SW480 (cell line): ENCODE measurements around the gene KRTAP10-3.
"Not testable (repeated sequence)": the region's sequence is repeated elsewhere in the genome, so short reads cannot be mapped to it uniquely, and the experiment has no call there.

Experiments
- DNase-seq: peaks from one replicate; pipeline ENCODE4 v3.0.0-alpha.2; 2016; ENCODE audit warnings: low spot score

The KRTAP10-3 gene, protein sequence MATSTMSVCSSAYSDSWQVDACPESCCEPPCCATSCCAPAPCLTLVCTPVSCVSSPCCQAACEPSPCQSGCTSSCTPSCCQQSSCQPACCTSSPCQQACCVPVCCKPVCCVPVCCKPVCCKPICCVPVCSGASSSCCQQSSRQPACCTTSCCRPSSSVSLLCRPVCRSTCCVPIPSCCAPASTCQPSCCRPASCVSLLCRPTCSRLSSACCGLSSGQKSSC

DNA sequence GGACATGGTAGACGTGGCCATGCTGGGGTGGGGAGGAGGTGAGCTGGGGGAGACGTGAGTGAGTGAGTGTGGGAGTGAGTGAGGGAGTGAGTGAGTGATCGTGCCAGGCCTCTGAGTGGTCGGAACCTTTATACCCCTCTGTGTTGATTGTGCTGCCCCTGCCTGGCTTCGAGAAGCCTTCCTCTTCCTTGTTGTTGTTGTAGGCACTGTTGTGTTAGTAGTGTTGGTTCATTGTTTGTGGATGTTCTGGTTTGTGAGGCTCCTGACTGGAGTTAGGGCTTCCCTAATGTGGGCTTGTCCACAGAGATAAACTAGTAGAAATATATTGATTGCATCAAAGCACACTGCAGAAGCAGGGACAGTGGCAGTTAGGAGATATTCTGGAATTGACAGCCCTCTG, at the start of gene KRTAP10-3:
KRTAP10-3 (minus strand) TSS at position 101 of the 400 bp plus-strand sequence; CDS start at position 21, 80 bp downstream.
- no peak for DNase-seq

DNA sequence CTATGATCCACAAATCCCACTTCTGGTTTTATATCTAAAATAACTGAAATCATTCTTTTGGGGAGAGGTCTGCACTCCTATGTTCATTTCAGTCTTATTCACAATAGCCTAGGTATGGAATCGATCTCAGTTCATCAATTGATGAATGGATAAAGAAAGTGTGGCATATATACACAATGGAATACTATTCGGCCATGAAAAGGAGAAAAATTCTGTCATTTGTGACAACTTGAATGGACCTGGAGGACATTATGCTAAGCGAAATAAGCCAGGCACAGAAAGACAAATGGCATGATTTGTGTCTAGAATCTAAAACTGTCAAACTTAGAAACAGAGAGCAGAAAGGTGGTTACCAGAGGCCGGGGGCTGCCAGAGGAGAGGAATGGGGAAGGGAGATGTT, 47.9 kb upstream of the KRTAP10-3 start:
- DNase-seq = no peak

DNA sequence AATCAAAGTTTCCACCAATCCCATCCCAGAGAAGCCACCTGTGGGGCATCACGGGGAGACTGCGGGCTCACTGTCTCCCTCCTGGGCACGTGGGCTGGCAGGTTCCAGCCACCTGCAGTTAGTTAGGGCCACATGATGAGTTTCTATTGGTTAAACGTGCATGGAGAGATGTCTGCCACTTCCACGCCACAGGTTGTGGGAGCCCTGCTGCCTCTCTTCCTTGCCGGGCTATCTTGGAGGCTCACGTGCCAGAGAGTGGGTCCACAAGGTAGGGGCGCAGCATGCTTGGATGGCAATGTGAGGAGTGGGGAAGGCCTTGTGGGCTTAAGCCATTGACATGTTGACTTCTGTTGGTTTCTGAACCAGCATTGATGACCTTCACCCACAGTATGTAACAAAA, 45.3 kb upstream of the KRTAP10-3 start:
- no peak for DNase-seq

DNA sequence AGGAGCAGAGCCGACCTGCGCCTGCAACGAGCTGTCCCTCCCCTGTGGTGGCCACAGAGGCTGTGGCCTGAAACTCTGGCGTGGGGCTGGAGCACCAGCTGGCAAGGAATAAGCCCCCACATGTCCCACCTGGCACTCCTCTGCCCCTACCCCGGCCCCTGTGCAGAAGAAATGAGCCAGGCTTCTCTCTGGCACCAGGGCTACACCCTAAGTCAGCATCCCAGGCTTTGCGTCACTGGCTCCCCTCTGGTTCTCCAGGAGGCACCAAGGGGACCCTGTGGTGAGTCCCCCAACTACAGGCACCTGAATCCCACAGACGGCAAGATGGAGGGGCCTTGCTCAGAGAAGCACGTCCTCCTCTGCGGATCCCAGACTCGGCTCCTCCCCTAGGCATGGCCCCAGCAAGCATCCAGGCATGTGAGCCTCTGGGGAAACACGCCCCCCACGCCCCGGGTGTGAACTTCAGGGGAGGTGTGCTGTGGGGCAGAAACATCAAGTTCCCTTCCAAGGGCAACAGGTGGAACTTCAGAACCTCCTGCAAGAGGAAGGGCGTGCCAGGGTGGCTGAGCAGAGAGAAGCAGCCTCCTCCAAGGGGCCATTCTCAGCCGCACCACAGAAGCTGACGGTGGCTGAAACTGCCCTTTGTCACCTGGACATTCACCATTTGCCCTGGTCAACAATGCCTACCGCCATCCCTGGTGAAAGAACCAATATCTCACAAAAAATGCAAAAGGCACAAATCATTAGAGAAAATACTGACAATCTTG, 44.7 kb upstream of the KRTAP10-3 start:
- DNase-seq = no peak

DNA sequence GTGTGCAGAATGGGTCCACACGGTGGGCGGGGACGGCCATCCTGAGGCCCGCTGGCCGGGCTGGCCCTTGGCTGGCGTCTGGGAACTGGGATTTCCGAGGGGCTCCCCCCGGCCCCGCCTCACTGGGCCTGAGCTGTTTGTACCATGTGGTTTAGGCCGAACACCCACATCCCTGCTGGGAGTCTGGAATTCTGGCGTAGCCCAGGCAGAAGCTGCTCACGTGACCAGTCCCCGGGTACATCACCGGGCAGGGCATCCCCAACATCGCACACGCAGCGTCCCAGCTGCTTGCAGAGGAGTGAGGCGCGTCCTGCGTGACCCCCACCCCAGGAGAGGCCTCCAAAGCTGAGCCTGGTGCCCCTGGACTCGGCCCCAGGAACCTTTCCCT, 43.9 kb upstream of the KRTAP10-3 start:
- no peak for DNase-seq

DNA sequence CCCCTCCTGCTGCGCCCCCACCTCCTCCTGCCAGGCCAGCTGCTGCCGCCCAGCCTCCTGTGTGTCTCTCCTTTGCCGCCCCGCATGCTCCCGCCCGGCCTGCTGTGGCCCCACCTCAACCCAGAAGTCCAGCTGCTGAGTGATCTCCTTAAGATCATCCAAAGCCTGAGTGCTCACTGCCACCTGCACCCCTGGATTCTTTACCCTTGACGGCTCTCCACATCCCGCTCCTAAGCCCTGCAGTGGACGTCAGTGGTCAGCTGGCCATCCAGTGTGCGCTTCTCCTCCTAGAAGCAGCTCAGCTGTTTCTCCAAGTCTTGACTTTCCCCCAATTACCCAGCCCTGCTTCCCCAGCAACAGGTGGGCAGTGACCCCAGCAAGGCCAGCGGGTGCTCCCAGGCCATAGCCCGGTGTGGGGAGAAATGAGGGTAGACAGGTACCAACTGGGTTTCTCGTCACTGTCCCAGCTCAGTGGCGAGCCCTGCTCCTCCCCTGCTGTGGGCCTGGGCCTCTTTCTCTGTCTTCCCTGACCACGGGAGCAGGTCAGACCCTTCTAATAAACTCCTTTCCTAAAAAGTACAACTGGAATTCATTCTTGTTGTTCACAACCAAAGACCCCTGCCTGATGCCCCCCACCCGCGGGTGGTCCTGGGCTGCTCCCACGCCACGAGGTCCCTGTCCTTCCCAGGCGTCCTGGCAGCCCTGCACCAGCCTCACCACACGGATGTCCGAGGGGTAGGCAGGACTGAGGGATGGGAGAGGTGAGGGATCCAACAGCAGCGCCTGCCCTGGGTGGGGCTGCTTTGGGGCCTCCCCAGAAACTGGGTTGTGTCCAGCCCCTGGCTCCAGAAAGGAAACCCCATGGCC, 43.2 kb upstream of the KRTAP10-3 start:
- DNase-seq = no peak

DNA sequence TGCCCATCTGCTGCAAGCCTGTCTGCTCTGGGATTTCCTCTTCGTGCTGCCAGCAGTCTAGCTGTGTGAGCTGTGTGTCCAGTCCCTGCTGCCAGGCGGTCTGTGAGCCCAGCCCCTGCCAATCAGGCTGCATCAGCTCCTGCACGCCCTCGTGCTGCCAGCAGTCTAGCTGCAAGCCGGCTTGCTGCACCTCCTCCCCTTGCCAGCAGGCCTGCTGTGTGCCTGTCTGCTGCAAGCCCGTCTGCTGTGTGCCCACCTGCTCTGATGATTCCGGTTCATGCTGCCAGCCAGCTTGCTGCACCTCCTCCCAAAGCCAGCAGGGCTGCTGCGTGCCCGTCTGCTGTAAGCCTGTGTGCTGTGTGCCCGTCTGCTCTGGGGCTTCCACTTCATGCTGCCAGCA, 42.5 kb upstream of the KRTAP10-3 start:
- DNase-seq = not testable (repeated sequence)

DNA sequence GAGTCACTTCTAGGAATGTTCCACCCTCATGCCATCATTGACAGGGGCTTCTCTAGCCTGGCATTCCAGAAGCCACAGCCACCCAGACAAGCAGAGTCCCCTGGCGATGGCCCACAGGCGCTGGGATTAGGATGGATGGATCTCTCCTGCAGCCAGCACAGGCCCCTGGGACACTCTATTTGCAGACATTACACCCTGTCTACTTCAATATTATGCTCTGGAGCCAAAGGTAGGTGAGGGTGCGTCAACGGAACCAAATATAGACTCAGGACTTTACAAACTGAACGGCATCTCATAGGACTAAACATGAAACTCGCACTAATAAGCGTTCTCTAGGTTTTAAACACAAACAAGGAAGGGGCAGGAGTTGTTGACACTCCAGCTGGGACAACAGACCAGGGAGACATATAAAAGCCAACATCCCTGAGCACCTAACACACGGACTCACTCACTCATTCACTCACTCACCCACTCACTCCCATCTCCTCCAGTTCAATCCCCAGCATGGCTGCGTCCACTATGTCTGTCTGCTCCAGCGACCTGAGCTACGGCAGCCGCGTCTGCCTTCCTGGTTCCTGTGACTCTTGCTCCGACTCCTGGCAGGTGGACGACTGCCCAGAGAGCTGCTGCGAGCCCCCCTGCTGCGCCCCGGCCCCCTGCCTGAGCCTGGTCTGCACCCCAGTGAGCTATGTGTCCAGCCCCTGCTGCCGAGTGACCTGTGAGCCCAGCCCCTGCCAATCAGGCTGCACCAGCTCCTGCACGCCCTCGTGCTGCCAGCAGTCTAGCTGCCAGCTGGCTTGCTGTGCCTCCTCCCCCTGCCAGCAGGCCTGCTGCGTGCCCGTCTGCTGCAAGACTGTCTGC, 41.8 kb upstream of the KRTAP10-3 start, which contains the start of gene KRTAP10-7:
KRTAP10-7 (plus strand) TSS at position 480 of the 861 bp plus-strand sequence; CDS start at position 505, 25 bp downstream.
- DNase-seq = not testable (repeated sequence)

DNA sequence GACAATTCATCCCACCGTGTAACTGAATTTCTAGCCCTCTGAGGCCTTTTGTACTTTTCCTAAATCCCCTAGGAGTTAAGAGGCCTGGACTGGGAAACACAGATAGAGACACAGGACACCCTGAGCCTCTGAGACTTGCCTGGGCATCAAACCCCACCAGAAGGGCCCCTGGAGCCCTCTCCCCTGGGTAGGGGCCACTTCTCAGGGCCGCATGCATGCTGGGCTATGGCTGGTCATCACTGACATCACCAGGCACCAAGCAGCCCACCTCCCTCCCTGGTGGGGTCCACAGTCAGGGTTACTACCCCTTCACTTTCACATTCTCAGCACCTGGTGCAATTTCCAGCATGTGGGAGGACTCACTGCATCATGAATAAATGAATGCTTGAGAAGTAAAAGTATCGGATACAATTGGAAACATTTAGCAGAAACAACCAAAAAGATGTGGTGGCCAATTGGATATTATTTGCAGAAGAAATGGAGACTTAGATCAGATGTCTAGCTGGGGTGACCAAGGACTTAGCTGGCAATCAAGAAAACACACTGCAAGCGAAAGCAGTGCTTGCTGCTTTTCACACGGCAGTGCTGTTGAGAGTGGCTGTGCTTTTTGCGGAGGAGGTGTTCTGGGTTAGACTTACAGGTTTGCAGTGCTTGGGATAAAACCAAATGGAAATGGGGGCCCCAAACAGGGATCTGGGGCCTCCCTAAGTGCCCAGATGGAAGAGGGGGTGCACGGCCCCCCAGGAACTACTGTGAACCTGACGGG, 40.9 kb upstream of the KRTAP10-3 start:
- no peak for DNase-seq

DNA sequence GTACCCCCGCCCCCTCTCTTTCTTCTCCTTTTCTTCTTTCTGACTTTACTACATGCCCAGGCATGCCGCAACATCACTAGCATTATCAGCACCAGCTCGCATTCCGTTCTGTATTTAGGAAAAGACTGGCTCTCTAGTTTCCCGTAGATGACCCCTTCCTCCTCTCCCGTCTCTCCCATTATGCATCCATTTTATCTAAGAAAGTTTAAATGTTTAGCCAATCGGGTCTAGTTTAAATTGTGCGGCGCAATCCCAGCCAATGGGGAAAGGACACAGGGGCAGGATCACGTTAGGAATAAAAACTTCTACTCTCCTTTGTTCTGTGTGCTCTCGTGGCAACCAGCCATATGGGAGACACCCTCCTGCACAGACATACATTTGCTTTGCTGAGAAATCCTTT, 39.5 kb upstream of the KRTAP10-3 start:
- DNase-seq = no peak

DNA sequence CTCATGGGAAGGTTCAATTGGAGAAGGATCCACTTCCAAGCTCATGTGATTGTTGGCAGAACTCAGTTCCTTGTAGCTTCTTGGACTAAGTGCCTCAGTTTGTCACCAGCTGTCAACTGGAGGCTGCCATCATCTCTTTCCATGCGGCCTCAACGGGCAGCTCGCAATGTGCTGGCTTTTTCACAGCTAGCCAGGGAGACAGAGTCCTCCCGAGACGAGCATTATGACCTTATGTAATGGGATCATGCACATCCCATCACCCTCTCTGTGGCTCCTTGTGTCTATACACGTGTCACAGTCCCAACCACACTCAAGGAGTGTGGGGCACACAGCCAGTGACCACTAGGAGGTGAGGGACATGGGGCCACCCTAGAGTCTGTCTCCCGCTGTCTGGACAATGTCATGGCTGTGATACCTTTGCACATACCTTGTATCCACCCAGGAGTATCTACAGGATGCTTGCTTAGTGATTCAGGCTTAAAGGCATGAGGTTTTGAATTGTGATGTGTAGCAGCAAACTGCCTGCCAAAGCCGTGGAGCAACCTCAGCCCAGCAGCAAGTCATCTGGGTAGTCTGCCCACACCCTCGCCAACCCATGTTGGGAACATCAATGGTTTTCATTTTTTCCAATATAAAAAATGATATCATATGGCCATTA, 37.6 kb upstream of the KRTAP10-3 start:
- DNase-seq = peak; percentile 25

DNA sequence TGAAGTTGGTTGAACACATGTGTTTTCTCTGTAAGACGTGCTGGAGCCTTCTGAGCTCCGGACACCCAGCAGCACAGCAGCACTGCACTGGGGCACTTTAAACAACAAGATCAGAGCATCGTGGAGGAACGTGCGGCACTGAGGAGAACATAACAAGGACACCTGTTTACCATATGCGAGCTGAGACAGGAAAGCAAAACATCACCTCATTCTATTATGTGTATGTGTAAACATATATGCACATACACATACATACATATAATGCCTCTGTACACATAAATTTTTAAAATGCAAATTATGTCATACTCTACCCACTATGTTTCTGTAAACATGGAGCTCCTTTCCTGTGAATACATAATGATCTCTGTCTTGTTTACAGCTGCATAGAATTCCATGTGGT, 36.9 kb upstream of the KRTAP10-3 start:
- DNase-seq = no peak

DNA sequence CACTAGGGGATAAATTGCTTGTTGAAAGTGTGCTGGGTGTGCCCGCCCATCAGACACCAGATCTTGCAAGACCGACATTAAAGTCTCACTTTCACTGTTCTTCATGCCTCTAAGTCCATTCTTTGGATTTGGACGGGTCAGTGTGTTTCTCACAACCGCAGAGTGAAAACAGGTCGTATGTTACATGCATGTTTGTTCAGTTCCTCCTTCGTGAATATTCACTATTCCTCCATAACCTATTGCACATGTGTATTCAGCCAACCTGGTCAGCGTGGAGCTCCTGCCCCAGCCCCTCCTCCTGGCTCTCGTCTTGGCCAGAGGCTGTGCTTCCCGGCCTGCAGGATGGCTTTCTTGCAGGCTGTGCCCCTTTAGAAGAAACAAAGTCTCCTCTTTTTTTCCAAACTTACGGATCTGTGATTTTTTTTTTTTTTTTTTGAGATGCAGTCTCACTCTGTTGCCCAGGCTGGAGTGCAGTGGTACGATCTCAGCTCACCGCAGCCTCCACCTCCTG, 35.9 kb upstream of the KRTAP10-3 start:
- DNase-seq = no peak

DNA sequence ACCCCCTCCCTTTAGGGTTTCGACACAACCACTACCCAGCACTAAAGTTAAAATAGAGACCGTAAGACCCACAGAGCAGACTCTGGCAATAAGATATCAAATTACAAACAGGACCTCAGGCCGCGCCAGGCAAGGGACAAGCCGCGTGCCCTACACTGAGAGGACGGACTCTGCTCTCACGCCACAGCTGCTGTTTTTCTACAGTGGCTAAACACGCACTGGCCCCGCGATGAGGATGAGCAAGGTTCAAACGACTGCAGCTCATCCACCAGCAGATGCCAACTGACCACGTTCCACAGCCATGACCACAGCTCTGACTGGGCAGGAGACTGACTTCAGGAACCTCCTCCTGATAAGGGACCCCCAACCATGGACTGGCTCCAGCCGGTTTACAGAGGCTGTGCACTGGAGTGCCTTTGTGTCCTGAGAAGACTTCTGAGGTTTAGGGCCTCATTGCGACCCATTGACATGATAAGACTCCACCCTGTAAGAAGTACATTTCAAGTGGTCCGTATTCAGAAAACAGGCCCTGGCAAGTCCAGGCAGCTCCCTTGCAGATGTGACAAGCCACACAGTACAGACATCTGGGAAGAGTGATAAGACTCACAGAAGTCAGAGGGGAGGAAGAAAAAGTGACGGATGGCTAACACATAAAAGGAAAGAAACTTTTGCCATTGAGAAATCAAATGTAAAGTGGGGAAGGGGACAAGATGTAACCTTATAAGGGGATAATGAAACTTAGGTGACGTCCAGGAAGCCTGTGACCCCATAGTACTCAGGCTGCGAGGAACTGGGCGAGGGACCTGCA, 35.2 kb upstream of the KRTAP10-3 start:
- peak; percentile 57 for DNase-seq

DNA sequence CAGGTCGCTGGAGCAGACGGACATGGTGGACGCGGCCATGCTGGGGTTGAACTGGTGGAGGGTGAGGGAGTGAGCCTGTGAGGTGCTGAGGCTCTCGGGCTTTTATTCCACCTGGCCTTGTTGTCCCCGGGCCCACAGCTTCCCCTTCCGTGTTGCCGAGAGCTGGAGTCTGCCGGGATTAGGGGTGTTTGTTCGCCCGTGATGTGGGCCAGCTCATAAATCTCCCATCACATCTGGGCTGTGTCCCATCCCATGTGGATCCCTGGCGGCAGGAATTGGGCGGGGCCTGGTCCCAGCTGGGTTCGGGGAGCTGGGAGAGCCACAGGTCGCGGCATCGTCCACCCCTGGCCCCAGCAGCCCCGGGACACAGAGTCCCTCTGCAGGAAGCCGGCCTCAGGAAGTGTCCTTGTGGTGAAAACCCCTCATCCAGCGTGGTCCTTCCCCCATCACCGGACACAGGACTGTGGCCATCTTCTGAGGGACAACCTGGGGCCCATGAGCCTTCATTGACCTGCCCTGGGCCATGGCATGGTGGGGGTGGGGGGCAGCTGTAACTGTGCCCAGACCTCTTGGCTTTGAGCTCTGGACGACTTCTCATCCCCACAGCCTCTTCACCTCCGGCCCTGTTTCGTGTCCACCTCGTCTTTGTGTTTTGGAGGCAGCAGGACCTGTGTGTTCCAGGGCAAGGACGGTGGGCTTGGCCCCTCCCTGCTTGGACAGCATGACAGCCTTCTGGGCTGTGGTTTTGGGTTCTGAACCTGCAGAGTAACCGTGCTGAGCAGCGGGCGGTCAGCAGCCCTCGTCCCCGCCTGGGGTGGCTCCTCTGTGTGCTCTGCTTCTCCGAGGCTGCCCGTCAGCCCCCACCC, 34.1 kb upstream of the KRTAP10-3 start, which contains the start of gene KRTAP10-6:
KRTAP10-6 (minus strand) TSS at position 60 of the 866 bp plus-strand sequence; CDS start at position 39, 21 bp downstream.
- DNase-seq = no peak

DNA sequence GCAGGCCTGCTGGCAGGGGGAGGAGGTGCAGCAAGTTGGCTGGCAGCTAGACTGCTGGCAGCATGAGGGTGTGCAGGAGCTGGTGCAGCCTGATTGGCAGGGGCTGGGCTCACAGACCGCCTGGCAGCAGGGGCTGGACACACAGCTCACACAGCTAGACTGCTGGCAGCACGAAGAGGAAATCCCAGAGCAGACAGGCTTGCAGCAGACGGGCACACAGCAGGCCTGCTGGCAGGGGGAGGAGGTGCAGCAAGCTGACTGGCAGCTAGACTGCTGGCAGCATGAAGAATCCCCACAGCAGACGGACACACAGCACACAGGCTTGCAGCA, 33.2 kb upstream of the KRTAP10-3 start:
- not testable (repeated sequence) for DNase-seq

DNA sequence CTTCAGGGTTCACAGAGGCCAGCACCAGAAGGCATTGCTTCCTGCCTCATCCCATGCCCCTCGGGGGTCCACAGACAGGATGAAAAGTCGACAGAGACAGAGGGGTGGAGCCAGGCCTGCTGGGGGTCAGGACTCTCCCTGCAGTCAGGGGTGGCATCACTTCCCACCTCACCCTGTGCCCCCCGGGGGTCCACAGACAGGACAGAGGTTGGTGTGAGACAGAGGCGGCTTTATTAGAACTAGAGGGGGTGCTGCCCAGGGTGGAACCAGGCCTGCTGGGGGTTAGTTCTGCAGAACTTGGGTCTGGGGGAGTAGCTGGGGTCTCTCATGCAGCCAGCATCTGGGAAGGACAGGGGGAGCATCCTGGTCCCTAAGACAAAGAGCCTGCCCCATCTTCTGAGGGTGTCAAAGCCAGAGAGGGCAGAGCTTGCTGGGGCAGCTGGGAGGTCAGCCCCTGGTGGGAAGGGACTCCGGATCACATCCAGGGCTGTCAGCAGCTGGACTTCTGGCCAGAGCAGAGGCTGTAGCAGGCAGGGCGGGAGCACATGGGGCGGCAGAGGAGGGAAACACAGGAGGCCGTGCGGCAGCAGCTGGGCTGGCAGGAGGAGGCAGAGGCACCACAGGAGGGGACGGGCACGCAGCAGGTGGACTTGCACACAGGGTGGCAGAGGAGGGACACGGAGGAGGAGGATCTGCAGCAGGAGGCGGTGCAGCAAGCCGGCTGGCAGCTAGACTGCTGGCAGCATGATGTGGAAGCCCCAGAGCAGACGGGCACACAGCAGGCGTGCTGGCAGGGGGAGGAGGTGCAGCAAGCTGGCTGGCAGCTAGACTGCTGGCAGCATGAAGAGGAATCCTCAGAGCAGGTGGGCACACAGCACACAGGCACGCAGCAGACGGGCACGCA, 32.6 kb upstream of the KRTAP10-3 start:
- not testable (repeated sequence) for DNase-seq
